ENCODE results near the gene TDRD10.

DNA sequence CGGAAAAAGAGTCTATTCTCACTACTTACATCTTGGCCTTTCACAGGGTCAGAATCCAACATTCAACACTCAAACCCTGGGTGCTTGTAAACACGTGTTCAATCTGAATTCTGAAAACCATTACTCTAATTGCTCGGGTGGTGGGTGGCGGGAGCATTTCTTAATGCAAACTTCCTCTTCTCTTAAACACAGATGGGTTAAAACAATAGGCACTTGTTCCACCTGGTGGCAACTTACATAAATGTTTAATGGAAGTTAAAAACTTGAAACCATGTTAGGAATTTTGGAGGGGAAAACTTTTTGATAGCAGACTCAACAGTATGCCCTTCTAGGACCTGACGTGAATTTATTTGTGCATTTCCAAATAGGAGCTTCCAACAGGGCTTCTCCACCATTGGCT is 23.4 kb upstream of the TDRD10 start:
- TF ChIP-seq CTCF (conservative IDR thresholded peaks at IDR 0.05; ENCODE audit: low read depth, low read length) = no peak
- no peak for TF ChIP-seq EZH2 (IDR thresholded peaks at IDR 0.05; ENCODE audit: borderline replicate concordance, low read depth, low read length, poor library complexity, severe bottlenecking)

Data from A673 (cell line).